Caco-2 (cell line): ENCODE results near the gene TESK2. TPM values are rescaled to one million over a fixed set of nuclear protein-coding genes. Genes with fewer than 3 reads are reported as not detected.

Experiments
- BruUV-seq: library from RNA; stranded (reverse); fragments of 400-500 nt; replicated peaks from 2 replicates; lab custom pipeline; 2021; lab: Mats Ljungman, UMichigan
- CTCF ChIA-PET: fragments of 300-600 bp; sonication (Branson Sonifier 250); formaldehyde crosslinking; loops from one replicate; lab custom pipeline; 2022; ENCODE audit warnings: antibody characterized with exemption; lab: Charles Lee
- POLR2A ChIA-PET: fragments of 300-600 bp; sonication (Branson Sonifier 250); formaldehyde crosslinking; loops from one replicate; lab custom pipeline; 2022; ENCODE audit warnings: antibody characterized with exemption; lab: Charles Lee
- DNase-seq, 2 experiments: peaks; one replicate each; pipeline versions ENCODE4 v3.0.0 to v3.0.0-alpha.2; 2020 to 2022
- H3K27me3 ChIP-seq: replicated peaks from 2 replicates; pipeline ENCODE4 v1.6.0; 2011; ENCODE audit warnings: low read length; ENCODE audit not compliant: control insufficient read depth, insufficient read depth
- H3K36me3 ChIP-seq: 2 replicates; pipeline ENCODE4 v1.5.1; 2011; ENCODE audit warnings: low read length; ENCODE audit not compliant: control insufficient read depth, insufficient read depth
- H3K4me1 ChIP-seq: fragments of 250-450 bp; sonication (Bioruptor Pico); 2 replicates; pipeline ENCODE4 v1.5.1; 2020; ENCODE audit warnings: mild to moderate bottlenecking
- H3K4me3 ChIP-seq: 2 replicates; pipeline ENCODE4 v1.5.1; 2011; ENCODE audit warnings: low read depth, mild to moderate bottlenecking, control low read depth, low read length
- H3K9me3 ChIP-seq: fragments of 250-450 bp; sonication (Bioruptor Pico); 2 replicates; pipeline ENCODE4 v1.5.1; 2020; ENCODE audit warnings: mild to moderate bottlenecking, moderate library complexity
- H3K27ac Mint-ChIP-seq: one replicate; pipeline ENCODE4 v1.8.0; 2022; ENCODE audit warnings: mixed read lengths; ENCODE audit not compliant: unreplicated experiment
- H3K27me3 Mint-ChIP-seq: one replicate; pipeline ENCODE4 v1.8.0; 2022; ENCODE audit warnings: mixed read lengths; ENCODE audit not compliant: insufficient read depth, unreplicated experiment
- H3K36me3 Mint-ChIP-seq: one replicate; pipeline ENCODE4 v1.8.0; 2022; ENCODE audit warnings: mild to moderate bottlenecking, mixed read lengths; ENCODE audit not compliant: insufficient read depth, unreplicated experiment
- H3K4me1 Mint-ChIP-seq: one replicate; pipeline ENCODE4 v1.8.0; 2022; ENCODE audit warnings: low read depth, mixed read lengths; ENCODE audit not compliant: unreplicated experiment
- H3K4me3 Mint-ChIP-seq: one replicate; pipeline ENCODE4 v1.8.0; 2022; ENCODE audit warnings: mild to moderate bottlenecking, moderate library complexity, mixed read lengths; ENCODE audit not compliant: unreplicated experiment
- H3K9me3 Mint-ChIP-seq: one replicate; pipeline ENCODE4 v1.8.0; 2022; ENCODE audit warnings: mixed read lengths; ENCODE audit not compliant: unreplicated experiment
- intact Hi-C: fragments of 100-400 bp; cut with micrococcal nuclease; formaldehyde crosslinking; loops from one replicate; pipeline ENCODE4 v1.10.0; 2022; ENCODE audit not compliant: unreplicated experiment
- total RNA-seq: library from RNA; stranded (reverse); gene quantifications from 2 replicates; pipeline ENCODE4 v1.2.3, GENCODE V29; 2022
- TF ChIP-seq, protein P1 (sequence below), 2 experiments: fragments of 200-600 bp in 1 of 2; IDR thresholded peaks; 1 replicate in 1 of 2; 2 replicates in 1 of 2; pipeline versions ENCODE4 v1.5.1 to v1.8.0; 2011 to 2022; ENCODE audit warnings: antibody characterized with exemption in 1 of 2, control low read depth in 1 of 2, inconsistent platforms in 1 of 2, low read depth in 1 of 2, low read length in 1 of 2, mild to moderate bottlenecking in 1 of 2, moderate library complexity in 1 of 2; ENCODE audit not compliant: insufficient read depth in 1 of 2, severe bottlenecking in 1 of 2, unreplicated experiment in 1 of 2

The TESK2 gene
- total RNA-seq, 1 experiment from 2014 or later, result 14.7 TPM

DNA sequence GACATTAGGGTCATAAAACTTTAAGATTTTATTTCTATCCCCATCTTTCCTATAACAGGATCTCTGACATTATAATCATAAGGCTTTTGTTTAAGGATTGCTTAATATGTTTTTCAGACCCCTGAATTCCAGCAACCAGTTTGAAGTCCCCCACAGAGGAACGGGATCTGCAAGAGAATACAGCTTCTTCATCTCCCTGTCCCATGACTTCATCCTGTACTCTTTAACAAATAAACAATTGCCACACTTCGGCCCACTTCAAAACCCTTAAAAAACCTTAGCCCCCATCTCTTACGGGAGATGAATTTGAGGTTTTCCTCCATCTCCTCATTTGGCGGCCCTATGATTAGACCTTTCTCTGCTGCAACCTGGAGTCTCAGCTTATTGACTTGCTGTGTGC, 35.8 kb downstream of the TESK2 start:
- Histone ChIP-seq H3K4me3 (no peak overlapping the region), H3K27me3 (no peaks in the 10 kb centered on the region), H3K4me1 (no peaks in the 10 kb centered on the region), H3K36me3 (no peaks in the 10 kb centered on the region), H3K9me3 (no peaks in the 10 kb centered on the region)
- H3K4me3 Mint-ChIP-seq, result no peak overlapping the region
- POLR2A ChIA-PET, result no interaction called here
- H3K9me3 Mint-ChIP-seq, result no peaks in the 10 kb centered on the region
- DNase-seq, result no peak
- H3K27ac Mint-ChIP-seq, result no peak overlapping the region
- TF ChIP-seq, protein P1, sequence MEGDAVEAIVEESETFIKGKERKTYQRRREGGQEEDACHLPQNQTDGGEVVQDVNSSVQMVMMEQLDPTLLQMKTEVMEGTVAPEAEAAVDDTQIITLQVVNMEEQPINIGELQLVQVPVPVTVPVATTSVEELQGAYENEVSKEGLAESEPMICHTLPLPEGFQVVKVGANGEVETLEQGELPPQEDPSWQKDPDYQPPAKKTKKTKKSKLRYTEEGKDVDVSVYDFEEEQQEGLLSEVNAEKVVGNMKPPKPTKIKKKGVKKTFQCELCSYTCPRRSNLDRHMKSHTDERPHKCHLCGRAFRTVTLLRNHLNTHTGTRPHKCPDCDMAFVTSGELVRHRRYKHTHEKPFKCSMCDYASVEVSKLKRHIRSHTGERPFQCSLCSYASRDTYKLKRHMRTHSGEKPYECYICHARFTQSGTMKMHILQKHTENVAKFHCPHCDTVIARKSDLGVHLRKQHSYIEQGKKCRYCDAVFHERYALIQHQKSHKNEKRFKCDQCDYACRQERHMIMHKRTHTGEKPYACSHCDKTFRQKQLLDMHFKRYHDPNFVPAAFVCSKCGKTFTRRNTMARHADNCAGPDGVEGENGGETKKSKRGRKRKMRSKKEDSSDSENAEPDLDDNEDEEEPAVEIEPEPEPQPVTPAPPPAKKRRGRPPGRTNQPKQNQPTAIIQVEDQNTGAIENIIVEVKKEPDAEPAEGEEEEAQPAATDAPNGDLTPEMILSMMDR (IDR thresholded peaks at IDR 0.05; ENCODE audit: insufficient read depth in 1 of 2, low read depth in 1 of 2, low read length in 1 of 2, severe bottlenecking in 1 of 2, unreplicated experiment in 1 of 2), result no peak
- peaks cover 5% of the 10 kb centered on the region for H3K36me3 Mint-ChIP-seq
- CTCF ChIA-PET, result no interaction called here
- H3K27me3 Mint-ChIP-seq, result no peaks in the 10 kb centered on the region
- H3K4me1 Mint-ChIP-seq, result peaks cover 13% of the 10 kb centered on the region
- intact Hi-C loops, result no loop called here
- BruUV-seq, result no TSS peak

DNA sequence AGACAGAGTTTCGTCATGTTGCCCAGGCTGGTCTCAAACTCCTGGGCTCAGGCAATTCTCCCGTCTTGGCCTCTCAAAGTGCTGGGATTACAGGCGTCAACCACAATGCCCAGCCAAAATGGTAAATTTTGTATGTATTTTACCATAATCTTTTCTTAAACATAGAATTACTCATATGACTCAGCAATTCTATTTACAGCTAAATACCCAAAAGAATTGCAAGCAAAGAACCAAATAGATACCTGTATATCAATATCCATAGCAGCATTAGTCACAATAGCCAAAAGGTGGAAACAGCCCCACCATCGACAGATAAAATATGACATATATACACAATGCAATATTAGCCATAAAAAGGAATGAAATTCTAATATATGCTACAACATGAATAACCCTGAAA, 36.5 kb downstream of the TESK2 start:
- Mint-ChIP-seq H3K4me3 (no peak overlapping the region), H3K9me3 (no peaks in the 10 kb centered on the region), H3K4me1 (peaks cover 13% of the 10 kb centered on the region), H3K27me3 (no peaks in the 10 kb centered on the region), H3K36me3 (peaks cover 5% of the 10 kb centered on the region), H3K27ac (no peak overlapping the region)
- no TSS peak for BruUV-seq
- ChIA-PET POLR2A (no interaction called here), CTCF (no interaction called here)
- intact Hi-C loops, result no loop called here
- H3K4me3 ChIP-seq, result no peak overlapping the region
- DNase-seq, result no peak
- TF ChIP-seq, protein P1 (IDR thresholded peaks at IDR 0.05; ENCODE audit: insufficient read depth in 1 of 2, low read depth in 1 of 2, low read length in 1 of 2, severe bottlenecking in 1 of 2, unreplicated experiment in 1 of 2), result no peak
- no peaks in the 10 kb centered on the region for H3K27me3 ChIP-seq
- no peaks in the 10 kb centered on the region for H3K36me3 ChIP-seq
- H3K9me3 ChIP-seq, result no peaks in the 10 kb centered on the region
- H3K4me1 ChIP-seq, result no peaks in the 10 kb centered on the region

DNA sequence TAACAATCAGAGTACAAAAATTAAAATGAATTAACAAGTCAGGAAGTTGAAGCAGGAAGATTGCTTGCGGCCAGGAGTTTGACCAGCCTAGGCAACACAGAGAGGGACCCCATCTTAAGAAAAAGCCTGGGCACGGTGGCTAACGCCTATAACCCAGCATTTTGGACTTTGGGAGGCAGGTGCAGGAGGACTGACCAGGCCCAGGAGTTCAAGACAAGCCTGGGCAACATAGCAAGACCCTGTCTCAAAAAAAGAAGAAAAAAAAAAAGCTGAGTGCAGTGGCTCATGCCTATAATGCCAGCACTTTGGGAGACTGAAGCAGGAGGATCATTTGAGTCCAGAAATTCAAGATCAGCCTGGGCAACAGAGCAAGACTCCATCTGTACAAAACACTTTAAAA, 38.5 kb downstream of the TESK2 start:
- ChIA-PET CTCF (no interaction called here), POLR2A (interaction anchor here (0.6 kb wide), 1 partner anchor 677 kb away, joined by 3 read pairs; no protein-coding TSS in a partner anchor)
- no peaks in the 10 kb centered on the region for H3K36me3 ChIP-seq
- intact Hi-C loops, result no loop called here
- no peak for DNase-seq
- peaks cover 13% of the 10 kb centered on the region for H3K4me1 Mint-ChIP-seq
- no peaks in the 10 kb centered on the region for H3K9me3 Mint-ChIP-seq
- no peak overlapping the region for H3K27ac Mint-ChIP-seq
- BruUV-seq, result no TSS peak
- no peaks in the 10 kb centered on the region for H3K27me3 ChIP-seq
- no peak overlapping the region for H3K4me3 Mint-ChIP-seq
- H3K9me3 ChIP-seq, result no peaks in the 10 kb centered on the region
- no peaks in the 10 kb centered on the region for H3K4me1 ChIP-seq
- peaks cover 1% of the 10 kb centered on the region for H3K36me3 Mint-ChIP-seq
- TF ChIP-seq, protein P1 (IDR thresholded peaks at IDR 0.05; ENCODE audit: insufficient read depth in 1 of 2, low read depth in 1 of 2, low read length in 1 of 2, severe bottlenecking in 1 of 2, unreplicated experiment in 1 of 2), result no peak
- no peak overlapping the region for H3K4me3 ChIP-seq
- H3K27me3 Mint-ChIP-seq, result no peaks in the 10 kb centered on the region
